Non-pigmented ciliary epithelial cell (primary cell): ENCODE measurements around the gene PTPN3.

ENCODE experiments used
- DNase-seq: peaks from one replicate; pipeline ENCODE4 v3.0.0-alpha.2; 2010; ENCODE audit warnings: low read depth

PTPN3 gene

GRCh38 chr9:109421026-109421970 lies 76.8 kb downstream of the PTPN3 start:
- DNase-seq, result no peak

DNA sequence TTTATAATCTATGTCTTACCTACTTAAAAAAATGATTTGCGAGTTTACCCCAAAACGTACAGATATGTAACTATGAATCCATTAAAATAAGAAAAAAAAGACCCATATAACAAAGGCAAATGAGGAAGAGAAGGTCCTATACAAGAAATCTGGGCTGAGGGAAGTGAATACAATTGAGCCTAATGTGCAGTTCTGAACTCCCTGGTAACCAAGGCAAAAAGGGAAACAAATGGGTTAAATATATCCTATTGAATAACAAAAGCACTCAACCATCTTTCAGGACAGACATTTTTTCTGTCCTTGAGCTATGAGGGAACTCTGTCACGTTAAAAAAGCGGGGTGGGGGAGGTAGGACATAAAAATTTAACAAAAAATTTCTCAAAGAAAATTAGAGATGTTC lies 78.6 kb downstream of the PTPN3 start:
- DNase-seq, result no peak

GRCh38 chr9:109418827-109419226 lies 79.3 kb downstream of the PTPN3 start:
- no peak for DNase-seq

DNA sequence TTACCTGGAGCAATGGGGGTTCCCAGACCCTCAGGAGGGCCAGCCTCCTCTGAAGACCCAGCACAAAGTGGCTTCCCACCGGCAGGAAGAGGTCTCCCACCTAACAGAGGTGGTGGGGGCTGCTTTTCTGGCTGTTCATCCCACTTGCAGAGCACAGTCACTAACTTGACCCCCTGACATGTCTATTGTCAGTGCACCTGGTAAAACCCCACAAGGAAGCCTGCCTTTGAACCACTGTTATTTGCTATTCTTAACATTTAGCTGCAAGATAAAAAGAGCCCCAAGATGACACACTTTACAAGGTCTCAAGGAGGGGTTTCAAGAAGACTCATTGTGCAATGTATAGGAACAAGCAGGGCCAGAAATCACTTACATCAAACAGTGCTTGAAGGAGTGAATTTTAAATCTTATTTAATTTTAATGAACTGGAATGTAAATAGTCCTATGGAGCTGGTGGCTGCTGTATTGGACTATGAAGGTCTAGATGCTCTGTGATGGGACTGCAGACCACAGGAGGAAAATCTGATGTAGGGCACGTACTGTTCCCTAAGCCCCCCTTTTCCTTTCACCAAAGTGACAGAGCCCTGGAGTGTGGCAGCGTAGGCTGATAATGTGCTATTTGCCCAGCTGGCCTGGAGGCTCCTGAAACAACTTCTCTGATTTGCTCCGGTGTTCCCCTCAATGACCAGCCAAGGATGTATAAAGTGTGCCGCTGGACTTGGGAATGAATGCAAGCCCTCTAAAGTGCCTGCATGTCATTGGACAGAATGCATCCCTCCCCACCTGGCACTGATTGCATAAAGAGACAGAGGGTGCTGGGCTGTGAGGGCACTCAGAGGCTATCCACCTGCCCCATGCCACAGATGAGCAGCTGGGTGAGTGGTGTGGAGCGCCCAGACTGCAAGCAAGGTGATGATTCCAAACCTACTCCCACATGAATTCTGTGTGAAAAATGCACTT lies 80.2 kb downstream of the PTPN3 start:
- no peak for DNase-seq

- DNase-seq, result no peak
Measured at GRCh38 chr9:109417054-109417453, 81.1 kb downstream of the PTPN3 start.

- DNase-seq, result no peak
Measured at GRCh38 chr9:109416135-109416706, 81.9 kb downstream of the PTPN3 start.

- no peak for DNase-seq
Measured at GRCh38 chr9:109414125-109414785, 83.9 kb downstream of the PTPN3 start.

- no peak for DNase-seq
Measured at GRCh38 chr9:109411798-109412352, 86.2 kb downstream of the PTPN3 start.

DNA sequence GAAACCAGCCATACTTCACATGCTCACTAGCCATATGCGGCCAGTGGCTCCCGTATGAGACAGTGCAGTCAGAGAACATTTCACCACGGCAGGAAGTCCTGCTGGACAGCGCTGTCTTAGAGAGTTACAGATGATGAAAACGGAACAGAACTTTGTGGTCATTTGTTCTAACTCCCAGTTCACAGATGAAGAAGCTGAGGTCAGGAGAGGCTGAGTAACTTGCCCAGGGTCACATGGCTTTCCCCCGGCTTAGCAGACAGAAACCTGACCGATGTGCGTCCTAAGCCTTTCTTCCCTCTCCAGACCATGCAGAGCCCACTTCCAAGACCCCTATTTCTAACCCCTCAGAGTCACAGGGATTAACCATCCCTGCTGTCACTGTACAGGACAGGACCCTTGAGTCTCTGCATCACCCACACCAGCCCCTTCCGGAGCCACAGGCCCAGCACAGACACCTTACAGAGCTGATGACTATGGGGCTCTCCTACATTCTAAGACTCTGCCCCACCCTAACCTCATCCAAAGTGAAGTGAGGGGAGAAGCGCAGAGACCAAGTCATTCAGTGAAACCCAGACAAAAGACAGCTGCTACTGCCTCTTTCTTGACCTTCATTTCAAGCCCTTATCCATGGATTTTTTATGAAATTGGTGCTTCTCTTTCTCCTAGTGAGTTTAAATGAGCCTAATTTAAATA lies 86.9 kb downstream of the PTPN3 start:
- DNase-seq, result no peak

- no peak for DNase-seq
Measured at GRCh38 chr9:109409773-109410397, 88.2 kb downstream of the PTPN3 start.

DNA sequence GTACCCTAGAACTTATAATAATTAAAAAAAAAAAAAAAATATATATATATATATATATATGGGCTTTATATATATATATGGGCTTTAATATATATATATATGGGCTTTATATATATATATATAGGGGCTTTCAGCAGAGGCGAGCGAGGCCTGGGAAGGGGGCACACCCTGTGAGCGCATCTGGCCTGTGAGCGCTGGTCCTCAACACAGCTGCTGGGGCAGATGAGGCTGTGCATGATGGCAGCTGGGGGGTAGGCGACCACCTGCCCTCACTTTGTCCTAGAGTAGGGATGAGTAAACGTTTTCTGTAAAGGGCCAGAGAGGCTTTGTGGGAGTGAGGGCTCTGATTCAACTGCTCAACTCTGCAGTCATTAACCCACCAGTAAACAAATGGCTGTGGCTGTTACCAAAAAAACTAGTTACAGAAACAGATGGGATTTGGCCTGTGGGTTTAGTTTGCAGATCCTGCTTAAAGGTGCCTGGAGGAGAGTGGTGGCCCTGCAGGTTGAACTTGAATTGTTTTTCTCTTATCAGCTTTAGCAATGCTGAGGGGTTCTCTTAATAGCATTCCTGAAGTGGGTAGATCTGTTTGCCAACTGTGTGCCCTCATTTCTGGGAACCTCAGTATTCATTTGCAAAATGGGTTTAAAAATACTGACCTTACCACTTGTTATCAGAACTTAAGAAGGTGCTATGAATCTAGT lies 89.2 kb downstream of the PTPN3 start:
- DNase-seq, result no peak

DNA sequence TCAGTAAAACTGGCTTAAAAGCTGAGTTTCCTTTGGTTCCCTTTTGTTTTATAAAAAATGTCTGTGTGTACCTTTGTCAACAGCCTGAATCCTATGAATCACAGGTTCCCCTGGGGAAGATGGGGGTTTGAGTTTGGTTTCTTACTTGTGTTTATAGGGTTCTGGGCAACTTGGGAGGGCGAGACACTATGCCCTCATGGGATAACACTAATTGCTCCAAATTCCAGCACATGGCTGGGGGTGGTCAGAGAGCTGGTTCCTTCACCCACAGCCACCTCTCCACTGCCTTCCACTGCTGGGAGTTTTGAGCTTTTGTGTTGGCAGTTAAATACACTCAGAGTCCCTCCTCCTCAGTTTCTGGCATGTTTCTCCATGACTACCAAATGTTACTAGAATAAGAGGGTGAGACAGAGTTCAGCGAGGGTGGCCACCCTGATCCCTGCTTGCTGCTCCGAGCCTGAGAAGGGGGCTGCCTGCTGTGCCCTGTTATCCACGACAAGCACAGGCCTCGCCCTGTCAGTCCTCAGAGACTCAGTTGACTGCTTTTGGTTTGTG lies 94.3 kb downstream of the PTPN3 start:
- DNase-seq, result no peak

GRCh38 chr9:109403116-109403515 lies 95.0 kb downstream of the PTPN3 start:
- DNase-seq, result no peak

DNA sequence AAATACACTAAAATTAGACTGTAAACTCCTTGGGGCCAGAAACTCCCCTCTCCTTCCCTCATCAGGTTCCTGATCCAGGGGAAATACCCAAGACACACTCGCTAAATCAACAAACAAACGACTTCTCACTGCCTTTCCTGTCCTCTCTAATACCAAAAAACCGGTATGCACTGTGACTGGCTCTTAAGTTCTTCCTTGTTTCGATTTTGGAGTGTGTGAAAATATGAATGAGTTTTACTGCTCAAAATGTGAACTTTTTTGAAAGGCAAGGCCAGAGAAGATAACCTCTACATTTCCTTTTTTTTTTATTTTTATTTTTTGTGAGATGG lies 96.2 kb downstream of the PTPN3 start:
- no peak for DNase-seq

DNA sequence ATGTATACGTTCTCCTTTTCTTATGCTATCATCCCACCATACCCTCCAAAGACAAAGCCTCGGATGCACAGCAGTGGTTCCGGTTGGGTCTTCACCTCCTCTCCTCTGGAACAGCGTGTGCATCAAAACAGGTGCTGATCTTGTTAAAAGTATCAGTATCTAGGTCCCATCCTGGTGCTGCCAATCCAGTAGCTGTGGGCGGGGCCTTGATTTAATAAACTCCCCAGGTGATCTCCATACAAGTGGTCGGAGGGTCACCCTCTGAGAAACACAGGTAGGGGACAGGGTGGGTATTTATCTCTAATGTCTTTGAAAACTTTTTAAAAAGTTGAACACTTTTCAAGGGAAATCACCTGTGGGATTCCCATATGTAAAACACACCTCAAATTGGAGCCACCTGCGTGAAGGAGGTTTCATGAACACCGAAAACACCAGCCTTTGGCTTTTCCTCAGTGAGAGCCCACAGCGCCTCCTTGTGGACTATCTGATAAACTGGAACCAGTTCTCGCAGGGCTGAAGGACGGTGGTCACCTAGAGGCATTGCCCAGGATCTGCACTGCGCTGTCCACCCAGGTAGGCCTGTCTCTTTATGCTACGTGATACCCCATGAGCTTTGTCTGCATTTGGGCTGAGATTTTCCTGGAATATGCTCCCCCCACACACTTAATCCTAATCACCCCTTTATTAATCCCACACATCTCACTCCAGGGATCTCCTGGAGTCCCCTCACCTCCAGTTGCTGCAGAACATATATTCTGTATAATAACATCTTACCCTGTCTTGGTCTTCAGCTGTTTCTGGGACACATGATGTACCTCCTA lies 96.7 kb downstream of the PTPN3 start:
- no peak for DNase-seq

DNA sequence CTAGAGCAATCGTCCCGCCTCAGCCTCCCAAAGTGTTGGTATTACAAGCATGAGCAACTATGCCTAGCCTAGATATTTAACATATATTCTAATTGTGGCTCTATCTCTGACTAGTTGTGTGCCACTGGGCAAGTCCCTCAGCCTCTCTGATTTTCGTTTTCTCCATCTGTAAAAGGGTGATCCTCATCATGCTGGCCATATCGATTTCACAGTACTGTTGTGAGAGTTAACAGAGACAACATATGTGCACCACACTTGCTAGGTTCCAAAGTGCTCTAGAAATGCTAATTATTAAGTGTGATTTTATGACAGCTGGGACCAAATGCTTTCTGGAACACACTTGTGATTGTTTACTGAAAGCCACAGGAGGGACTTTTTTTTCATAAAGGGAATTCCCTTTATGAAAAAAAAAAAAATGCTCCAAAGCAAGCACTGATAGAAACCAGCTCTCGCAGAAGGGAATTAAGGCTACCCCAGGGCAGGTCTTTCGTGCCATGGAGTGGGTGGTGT lies 98.8 kb downstream of the PTPN3 start:
- no peak for DNase-seq

- DNase-seq, result no peak
Measured at GRCh38 chr9:109391176-109391575, 106.9 kb downstream of the PTPN3 start.

- DNase-seq, result no peak
Measured at GRCh38 chr9:109387856-109388255, 110.3 kb downstream of the PTPN3 start.

DNA sequence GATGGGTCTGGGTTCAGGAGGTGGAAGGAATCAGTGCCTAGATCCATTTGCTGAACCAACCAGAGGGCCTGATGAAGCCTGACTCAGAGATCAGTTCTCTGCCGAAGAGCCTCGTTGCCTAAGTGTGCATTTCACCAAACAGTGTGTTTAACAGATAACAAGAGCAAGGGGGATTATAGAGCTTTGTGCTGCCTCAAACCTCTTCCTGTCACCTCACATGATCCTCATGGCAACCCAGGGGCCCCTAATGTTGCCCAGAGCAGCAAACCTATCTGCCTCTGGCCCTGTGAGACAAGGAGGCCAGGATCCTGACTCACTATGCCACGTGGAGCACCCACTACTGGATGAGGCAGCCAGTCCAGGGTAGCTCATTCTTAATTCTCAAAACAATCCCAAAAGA lies 110.9 kb downstream of the PTPN3 start:
- no peak for DNase-seq
